ENCODE data around the gene PPP1R12C.
A peak's percentile ranks its signal among the peaks of the same experiment; 100 is the strongest.
"Not testable (repeated sequence)": the region's sequence is repeated elsewhere in the genome, so short reads cannot be mapped to it uniquely, and the experiment has no call there.

The PPP1R12C gene

DNA sequence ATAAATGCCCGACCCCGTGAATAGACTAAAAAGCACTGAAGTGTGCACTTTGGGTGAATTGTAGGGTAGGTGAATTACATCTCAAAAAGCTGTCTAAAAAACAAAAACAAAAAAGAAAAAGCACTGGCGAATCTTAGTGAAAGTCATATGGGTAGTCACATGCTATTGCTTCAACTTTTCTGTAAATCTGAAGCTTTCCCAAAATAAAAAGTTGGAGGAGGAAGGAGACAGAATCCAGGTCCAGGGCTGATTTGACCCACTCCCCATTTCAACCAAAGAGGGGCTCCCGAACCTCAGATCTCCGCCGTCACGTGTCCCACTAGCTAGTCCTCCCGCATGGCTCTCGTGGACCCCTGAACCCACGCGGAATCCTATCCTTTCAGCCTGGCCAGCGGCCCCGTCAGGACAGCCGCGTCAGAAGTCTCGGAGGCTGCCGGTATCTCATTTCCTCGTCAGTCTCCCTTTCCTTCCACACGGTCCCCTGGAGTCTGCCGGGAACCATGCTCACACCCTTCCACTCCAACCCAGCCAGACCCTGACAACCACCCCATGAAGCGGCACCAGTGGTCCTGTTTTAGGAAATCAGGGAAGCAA lies 6.1 kb downstream of the PPP1R12C start:
- H3K4ac ChIP-seq (ENCODE audit: low read length), result no peak overlapping the region
- no peak overlapping the region for H3K27ac ChIP-seq (replicated peaks; ENCODE audit: low read length)
- no peaks in the 10 kb centered on the region for H3K27me3 ChIP-seq (ENCODE audit: control insufficient read depth in 3 of 3, insufficient read depth in 3 of 3, low read depth in 1 of 3, low read length in 3 of 3)
- H3K9ac ChIP-seq (ENCODE audit: low read depth, low read length, poor library complexity), result no peak overlapping the region
- no peak overlapping the region for H2BK15ac ChIP-seq (ENCODE audit: low read length)
- H3K18ac ChIP-seq (ENCODE audit: low read length), result no peak overlapping the region
- no peak overlapping the region for H2BK120ac ChIP-seq (ENCODE audit: low read depth, low read length)
- peaks cover 0 to 3% of the 10 kb centered on the region in 2 donors for H3K9me3 ChIP-seq (replicated peaks in 1 of 2; ENCODE audit: control insufficient read depth in 2 of 2, insufficient read depth in 1 of 2, low read depth in 1 of 2, low read length in 2 of 2)
- H3K4me2 ChIP-seq (ENCODE audit: insufficient read depth, low read length, poor library complexity, severe bottlenecking), result no peak overlapping the region
- H2BK12ac ChIP-seq (ENCODE audit: low read length), result peak overlapping the region; percentile 41
- no peak overlapping the region for H2BK5ac ChIP-seq (ENCODE audit: low read length)
- WGBS, 2 donors (ENCODE audit: extremely low coverage in 2 of 2, insufficient read length in 2 of 2, insufficient replicate concordance in 1 of 2), result no CpG with 5 or more reads among the region's 21 CpGs
- no peak overlapping the region for H2AFZ ChIP-seq (ENCODE audit: low read length)
- H3K14ac ChIP-seq (ENCODE audit: low read length), result no peak overlapping the region
- no peak for DNase-seq (ENCODE audit: low spot score)
- peaks cover 27 to 32% of the 10 kb centered on the region in 2 donors for H3K4me1 ChIP-seq (ENCODE audit: control insufficient read depth in 2 of 2, insufficient read depth in 1 of 2, low read depth in 1 of 2, low read length in 2 of 2)
- H4K8ac ChIP-seq (ENCODE audit: low read depth, low read length), result no peak overlapping the region
- peaks cover 30% of the 10 kb centered on the region for H3K79me1 ChIP-seq (ENCODE audit: low read depth, low read length)
- H3K36me3 ChIP-seq (replicated peaks in 1 of 2; ENCODE audit: control insufficient read depth in 2 of 2, insufficient read depth in 2 of 2, low read length in 2 of 2), result peaks cover 10 to 50% of the 10 kb centered on the region in 2 donors
- H4K91ac ChIP-seq (ENCODE audit: low read depth, low read length, poor library complexity), result no peak overlapping the region
- H3K23ac ChIP-seq (ENCODE audit: low read depth, low read length, poor library complexity), result no peak overlapping the region
- H3K4me3 ChIP-seq (ENCODE audit: low read length in 2 of 2), result no peak overlapping the region
- H2AK5ac ChIP-seq (ENCODE audit: low read depth, low read length), result no peak overlapping the region

- Histone ChIP-seq H3K27ac (replicated peaks; ENCODE audit: low read length) (no peak overlapping the region), H3K36me3 (replicated peaks in 1 of 2; ENCODE audit: control insufficient read depth in 2 of 2, insufficient read depth in 2 of 2, low read length in 2 of 2) (peaks cover 14 to 56% of the 10 kb centered on the region in 2 donors), H2AK5ac (ENCODE audit: low read depth, low read length) (no peak overlapping the region), H4K8ac (ENCODE audit: low read depth, low read length) (no peak overlapping the region), H2AFZ (ENCODE audit: low read length) (no peak overlapping the region), H3K4me2 (ENCODE audit: insufficient read depth, low read length, poor library complexity, severe bottlenecking) (no peak overlapping the region), H2BK12ac (ENCODE audit: low read length) (no peak overlapping the region), H3K27me3 (ENCODE audit: control insufficient read depth in 3 of 3, insufficient read depth in 3 of 3, low read depth in 1 of 3, low read length in 3 of 3) (no peaks in the 10 kb centered on the region), H3K14ac (ENCODE audit: low read length) (no peak overlapping the region), H3K9me3 (replicated peaks in 1 of 2; ENCODE audit: control insufficient read depth in 2 of 2, insufficient read depth in 1 of 2, low read depth in 1 of 2, low read length in 2 of 2) (peaks cover 0 to 3% of the 10 kb centered on the region in 2 donors), H3K4ac (ENCODE audit: low read length) (no peak overlapping the region), H3K4me3 (ENCODE audit: low read length in 2 of 2) (no peak overlapping the region), H3K4me1 (ENCODE audit: control insufficient read depth in 2 of 2, insufficient read depth in 1 of 2, low read depth in 1 of 2, low read length in 2 of 2) (peaks cover 18 to 21% of the 10 kb centered on the region in 2 donors), H4K91ac (ENCODE audit: low read depth, low read length, poor library complexity) (no peak overlapping the region), H2BK120ac (ENCODE audit: low read depth, low read length) (no peak overlapping the region), H3K9ac (ENCODE audit: low read depth, low read length, poor library complexity) (no peak overlapping the region), H3K23ac (ENCODE audit: low read depth, low read length, poor library complexity) (no peak overlapping the region), H3K18ac (ENCODE audit: low read length) (no peak overlapping the region), H2BK15ac (ENCODE audit: low read length) (no peak overlapping the region), H3K79me1 (ENCODE audit: low read depth, low read length) (peaks cover 21% of the 10 kb centered on the region), H2BK5ac (ENCODE audit: low read length) (no peak overlapping the region)
- no peak for DNase-seq (ENCODE audit: low spot score)
- WGBS, 2 donors (ENCODE audit: extremely low coverage in 2 of 2, insufficient read length in 2 of 2, insufficient replicate concordance in 1 of 2), result no CpG with 5 or more reads among the region's 20 CpGs
These were observed 7.7 kb downstream of the PPP1R12C start for GRCh38 chr19:55109527-55110291.

- not testable (repeated sequence) for H4K91ac ChIP-seq (ENCODE audit: low read depth, low read length, poor library complexity); H3K9me3 ChIP-seq (replicated peaks in 1 of 2; ENCODE audit: control insufficient read depth in 2 of 2, insufficient read depth in 1 of 2, low read depth in 1 of 2, low read length in 2 of 2); H2BK120ac ChIP-seq (ENCODE audit: low read depth, low read length); H2BK15ac ChIP-seq (ENCODE audit: low read length); H3K4me3 ChIP-seq (ENCODE audit: low read length in 2 of 2); H3K14ac ChIP-seq (ENCODE audit: low read length); H3K4me1 ChIP-seq (ENCODE audit: control insufficient read depth in 2 of 2, insufficient read depth in 1 of 2, low read depth in 1 of 2, low read length in 2 of 2); H3K27me3 ChIP-seq (ENCODE audit: control insufficient read depth in 3 of 3, insufficient read depth in 3 of 3, low read depth in 1 of 3, low read length in 3 of 3); H3K27ac ChIP-seq (replicated peaks; ENCODE audit: low read length); H3K18ac ChIP-seq (ENCODE audit: low read length); DNase-seq (ENCODE audit: low spot score); H3K4ac ChIP-seq (ENCODE audit: low read length); H2AFZ ChIP-seq (ENCODE audit: low read length); H3K9ac ChIP-seq (ENCODE audit: low read depth, low read length, poor library complexity); H2AK5ac ChIP-seq (ENCODE audit: low read depth, low read length); H3K4me2 ChIP-seq (ENCODE audit: insufficient read depth, low read length, poor library complexity, severe bottlenecking); H2BK12ac ChIP-seq (ENCODE audit: low read length); H4K8ac ChIP-seq (ENCODE audit: low read depth, low read length); H3K23ac ChIP-seq (ENCODE audit: low read depth, low read length, poor library complexity); H2BK5ac ChIP-seq (ENCODE audit: low read length)
- Histone ChIP-seq H3K36me3 (replicated peaks in 1 of 2; ENCODE audit: control insufficient read depth in 2 of 2, insufficient read depth in 2 of 2, low read length in 2 of 2) (peaks cover 19 to 63% of the 10 kb centered on the region in 2 donors), H3K79me1 (ENCODE audit: low read depth, low read length) (peaks cover 14% of the 10 kb centered on the region)
- whole genome bisulfite sequencing, 2 donors (ENCODE audit: extremely low coverage in 2 of 2, insufficient read length in 2 of 2, insufficient replicate concordance in 1 of 2), result no CpG with 5 or more reads among the region's 3 CpGs
These were observed 10.2 kb downstream of the PPP1R12C start for GRCh38 chr19:55107252-55107651.

DNA sequence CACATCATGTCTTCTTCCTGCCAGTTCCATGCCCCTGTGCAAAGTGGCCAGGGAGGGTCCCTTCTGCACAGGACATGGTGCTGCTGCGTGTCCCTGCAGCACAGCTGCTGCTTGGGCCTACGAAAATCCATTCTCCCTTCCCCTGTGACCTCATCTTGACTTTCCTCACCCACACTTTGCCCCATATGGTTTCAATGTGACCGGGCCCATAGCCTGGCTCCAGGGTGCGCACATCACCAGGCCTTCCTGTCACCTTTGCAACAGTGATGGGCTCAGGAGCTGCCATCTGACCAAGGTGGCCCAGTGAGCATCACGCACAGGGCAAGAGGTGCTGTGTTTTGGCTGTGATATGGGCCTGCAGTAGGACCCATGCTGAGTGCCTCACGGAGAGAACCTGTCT lies 10.8 kb downstream of the PPP1R12C start:
- no peak overlapping the region for H3K4ac ChIP-seq (ENCODE audit: low read length)
- WGBS, 2 donors (ENCODE audit: extremely low coverage in 2 of 2, insufficient read length in 2 of 2, insufficient replicate concordance in 1 of 2), result no CpG with 5 or more reads among the region's 6 CpGs
- H2BK15ac ChIP-seq (ENCODE audit: low read length), result no peak overlapping the region
- H3K14ac ChIP-seq (ENCODE audit: low read length), result no peak overlapping the region
- H3K36me3 ChIP-seq (replicated peaks in 1 of 2; ENCODE audit: control insufficient read depth in 2 of 2, insufficient read depth in 2 of 2, low read length in 2 of 2), result peaks cover 21 to 59% of the 10 kb centered on the region in 2 donors
- H3K27ac ChIP-seq (replicated peaks; ENCODE audit: low read length), result no peak overlapping the region
- no peak overlapping the region for H4K8ac ChIP-seq (ENCODE audit: low read depth, low read length)
- no peak overlapping the region for H3K23ac ChIP-seq (ENCODE audit: low read depth, low read length, poor library complexity)
- H2AK5ac ChIP-seq (ENCODE audit: low read depth, low read length), result peak overlapping the region; percentile 20
- H2AFZ ChIP-seq (ENCODE audit: low read length), result no peak overlapping the region
- DNase-seq (ENCODE audit: low spot score), result no peak
- peaks cover 6 to 7% of the 10 kb centered on the region in 2 donors for H3K9me3 ChIP-seq (replicated peaks in 1 of 2; ENCODE audit: control insufficient read depth in 2 of 2, insufficient read depth in 1 of 2, low read depth in 1 of 2, low read length in 2 of 2)
- H3K4me3 ChIP-seq (ENCODE audit: low read length in 2 of 2), result no peak overlapping the region
- H3K4me1 ChIP-seq (ENCODE audit: control insufficient read depth in 2 of 2, insufficient read depth in 1 of 2, low read depth in 1 of 2, low read length in 2 of 2), result no peaks in the 10 kb centered on the region
- no peak overlapping the region for H4K91ac ChIP-seq (ENCODE audit: low read depth, low read length, poor library complexity)
- peak overlapping the region; percentile 53 for H3K9ac ChIP-seq (ENCODE audit: low read depth, low read length, poor library complexity)
- H3K4me2 ChIP-seq (ENCODE audit: insufficient read depth, low read length, poor library complexity, severe bottlenecking), result no peak overlapping the region
- H3K18ac ChIP-seq (ENCODE audit: low read length), result no peak overlapping the region
- H3K27me3 ChIP-seq (ENCODE audit: control insufficient read depth in 3 of 3, insufficient read depth in 3 of 3, low read depth in 1 of 3, low read length in 3 of 3), result no peaks in the 10 kb centered on the region
- no peak overlapping the region for H2BK5ac ChIP-seq (ENCODE audit: low read length)
- H2BK120ac ChIP-seq (ENCODE audit: low read depth, low read length), result no peak overlapping the region
- H2BK12ac ChIP-seq (ENCODE audit: low read length), result no peak overlapping the region
- peaks cover 12% of the 10 kb centered on the region for H3K79me1 ChIP-seq (ENCODE audit: low read depth, low read length)
